ENCODE results near the gene TMEM132E.
A peak's percentile ranks its signal among the peaks of the same experiment; 100 is the strongest.

Gene TMEM132E

DNA sequence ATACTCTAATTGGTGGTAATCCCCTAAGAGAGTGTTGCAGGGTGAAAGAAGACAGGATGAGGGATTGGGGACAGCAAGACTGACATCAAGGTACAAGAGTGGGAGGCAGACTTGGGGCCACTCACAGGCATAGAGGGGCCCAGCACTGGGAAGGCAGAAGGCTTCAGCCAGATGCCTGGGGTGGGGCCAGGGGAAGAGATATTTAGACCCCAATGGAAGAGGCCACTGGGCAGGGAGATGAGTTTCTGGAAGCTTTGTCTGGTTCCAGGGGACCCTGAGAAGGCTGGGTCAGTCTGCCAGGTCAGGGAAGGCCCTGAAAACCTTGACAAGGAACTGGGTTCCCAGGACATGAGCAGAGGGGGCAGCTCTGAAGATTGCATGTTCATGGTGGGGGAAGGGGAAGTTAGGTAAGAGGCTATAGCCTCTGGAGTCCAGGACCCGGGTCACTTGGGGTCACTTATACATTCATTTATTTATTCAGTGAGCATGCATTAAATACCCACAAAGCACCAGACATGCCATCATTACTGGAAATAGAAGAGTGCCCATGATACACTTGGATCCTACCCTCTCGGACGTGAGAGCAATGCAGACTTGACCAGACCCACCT, 92.9 kb downstream of the TMEM132E start:
- TF ChIP-seq, protein P1, sequence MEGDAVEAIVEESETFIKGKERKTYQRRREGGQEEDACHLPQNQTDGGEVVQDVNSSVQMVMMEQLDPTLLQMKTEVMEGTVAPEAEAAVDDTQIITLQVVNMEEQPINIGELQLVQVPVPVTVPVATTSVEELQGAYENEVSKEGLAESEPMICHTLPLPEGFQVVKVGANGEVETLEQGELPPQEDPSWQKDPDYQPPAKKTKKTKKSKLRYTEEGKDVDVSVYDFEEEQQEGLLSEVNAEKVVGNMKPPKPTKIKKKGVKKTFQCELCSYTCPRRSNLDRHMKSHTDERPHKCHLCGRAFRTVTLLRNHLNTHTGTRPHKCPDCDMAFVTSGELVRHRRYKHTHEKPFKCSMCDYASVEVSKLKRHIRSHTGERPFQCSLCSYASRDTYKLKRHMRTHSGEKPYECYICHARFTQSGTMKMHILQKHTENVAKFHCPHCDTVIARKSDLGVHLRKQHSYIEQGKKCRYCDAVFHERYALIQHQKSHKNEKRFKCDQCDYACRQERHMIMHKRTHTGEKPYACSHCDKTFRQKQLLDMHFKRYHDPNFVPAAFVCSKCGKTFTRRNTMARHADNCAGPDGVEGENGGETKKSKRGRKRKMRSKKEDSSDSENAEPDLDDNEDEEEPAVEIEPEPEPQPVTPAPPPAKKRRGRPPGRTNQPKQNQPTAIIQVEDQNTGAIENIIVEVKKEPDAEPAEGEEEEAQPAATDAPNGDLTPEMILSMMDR (IDR thresholded peaks at IDR 0.05): no peak
- peaks cover 36% of the 10 kb centered on the region for H3K27me3 Mint-ChIP-seq (ENCODE audit: low read depth, poor library complexity)
- H3K27ac Mint-ChIP-seq: no peak overlapping the region
- H3K4me3 Mint-ChIP-seq: no peak overlapping the region
- no peak for DNase-seq
- H3K4me1 Mint-ChIP-seq: no peaks in the 10 kb centered on the region
- H3K36me3 Mint-ChIP-seq (ENCODE audit: low read depth): no peaks in the 10 kb centered on the region
- no peaks in the 10 kb centered on the region for H3K9me3 Mint-ChIP-seq

- Mint-ChIP-seq H3K4me3 (no peak overlapping the region), H3K4me1 (no peaks in the 10 kb centered on the region), H3K9me3 (no peaks in the 10 kb centered on the region), H3K27me3 (ENCODE audit: low read depth, poor library complexity) (peaks cover 39% of the 10 kb centered on the region), H3K27ac (no peak overlapping the region), H3K36me3 (ENCODE audit: low read depth) (no peaks in the 10 kb centered on the region)
- TF ChIP-seq, protein P1 (IDR thresholded peaks at IDR 0.05): no peak
- no peak for DNase-seq
Observed at GRCh38 chr17:34673516-34673915, 94.1 kb downstream of the TMEM132E start.

GRCh38 chr17:34673995-34674890, 94.9 kb downstream of the TMEM132E start:
- no peak for DNase-seq
- peak overlapping the region; percentile 62 for H3K27ac Mint-ChIP-seq
- no peaks in the 10 kb centered on the region for H3K4me1 Mint-ChIP-seq
- no peaks in the 10 kb centered on the region for H3K9me3 Mint-ChIP-seq
- peaks cover 38% of the 10 kb centered on the region for H3K27me3 Mint-ChIP-seq (ENCODE audit: low read depth, poor library complexity)
- no peak overlapping the region for H3K4me3 Mint-ChIP-seq
- no peaks in the 10 kb centered on the region for H3K36me3 Mint-ChIP-seq (ENCODE audit: low read depth)
- TF ChIP-seq, protein P1 (IDR thresholded peaks at IDR 0.05): no peak

- Mint-ChIP-seq H3K27ac (no peak overlapping the region), H3K9me3 (no peaks in the 10 kb centered on the region), H3K27me3 (ENCODE audit: low read depth, poor library complexity) (peaks cover 38% of the 10 kb centered on the region), H3K4me3 (no peak overlapping the region), H3K4me1 (no peaks in the 10 kb centered on the region), H3K36me3 (ENCODE audit: low read depth) (no peaks in the 10 kb centered on the region)
- no peak for DNase-seq
- TF ChIP-seq, protein P1 (IDR thresholded peaks at IDR 0.05): no peak
Observed at GRCh38 chr17:34675143-34675542, 95.8 kb downstream of the TMEM132E start.

GRCh38 chr17:34675605-34676004, 96.2 kb downstream of the TMEM132E start:
- H3K4me1 Mint-ChIP-seq: no peaks in the 10 kb centered on the region
- no peak for DNase-seq
- H3K27me3 Mint-ChIP-seq (ENCODE audit: low read depth, poor library complexity): peaks cover 41% of the 10 kb centered on the region
- H3K9me3 Mint-ChIP-seq: no peaks in the 10 kb centered on the region
- no peaks in the 10 kb centered on the region for H3K36me3 Mint-ChIP-seq (ENCODE audit: low read depth)
- TF ChIP-seq, protein P1 (IDR thresholded peaks at IDR 0.05): no peak
- H3K4me3 Mint-ChIP-seq: no peak overlapping the region
- no peak overlapping the region for H3K27ac Mint-ChIP-seq
